ENCODE measurements around the gene KIF13A.

The KIF13A gene

DNA sequence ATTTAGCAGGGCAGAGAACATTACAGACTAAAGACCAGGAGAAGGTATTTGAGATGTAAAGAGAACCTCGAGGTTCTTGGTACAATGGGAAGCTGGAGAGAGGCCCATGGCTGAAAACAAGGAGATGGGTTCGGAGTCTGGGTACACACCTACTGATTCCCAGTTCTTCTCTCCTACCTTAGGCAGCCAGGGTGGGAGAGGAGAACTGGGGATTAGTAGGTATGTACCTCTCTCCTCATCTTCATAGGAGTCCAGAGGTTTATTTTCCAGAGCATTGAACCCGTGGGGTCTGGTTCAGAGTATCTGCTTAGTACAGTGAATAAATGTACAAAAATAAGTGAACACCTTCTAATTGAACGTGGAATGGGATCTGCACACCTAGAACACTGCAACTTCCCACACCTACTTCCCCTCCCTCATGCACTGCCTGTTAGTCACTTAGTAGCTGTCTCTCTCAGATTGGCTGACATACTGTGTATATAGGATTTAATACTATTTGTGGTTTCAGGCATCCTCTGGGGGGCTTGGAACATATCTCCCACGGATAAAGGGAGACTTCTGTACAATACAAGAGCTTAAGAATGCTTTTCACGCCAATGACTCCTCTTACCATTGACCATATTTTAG lies 257.2 kb downstream of the KIF13A start:
- no peak for DNase-seq (ENCODE audit: low read depth in 2 of 3, low spot score in 2 of 3)

DNA sequence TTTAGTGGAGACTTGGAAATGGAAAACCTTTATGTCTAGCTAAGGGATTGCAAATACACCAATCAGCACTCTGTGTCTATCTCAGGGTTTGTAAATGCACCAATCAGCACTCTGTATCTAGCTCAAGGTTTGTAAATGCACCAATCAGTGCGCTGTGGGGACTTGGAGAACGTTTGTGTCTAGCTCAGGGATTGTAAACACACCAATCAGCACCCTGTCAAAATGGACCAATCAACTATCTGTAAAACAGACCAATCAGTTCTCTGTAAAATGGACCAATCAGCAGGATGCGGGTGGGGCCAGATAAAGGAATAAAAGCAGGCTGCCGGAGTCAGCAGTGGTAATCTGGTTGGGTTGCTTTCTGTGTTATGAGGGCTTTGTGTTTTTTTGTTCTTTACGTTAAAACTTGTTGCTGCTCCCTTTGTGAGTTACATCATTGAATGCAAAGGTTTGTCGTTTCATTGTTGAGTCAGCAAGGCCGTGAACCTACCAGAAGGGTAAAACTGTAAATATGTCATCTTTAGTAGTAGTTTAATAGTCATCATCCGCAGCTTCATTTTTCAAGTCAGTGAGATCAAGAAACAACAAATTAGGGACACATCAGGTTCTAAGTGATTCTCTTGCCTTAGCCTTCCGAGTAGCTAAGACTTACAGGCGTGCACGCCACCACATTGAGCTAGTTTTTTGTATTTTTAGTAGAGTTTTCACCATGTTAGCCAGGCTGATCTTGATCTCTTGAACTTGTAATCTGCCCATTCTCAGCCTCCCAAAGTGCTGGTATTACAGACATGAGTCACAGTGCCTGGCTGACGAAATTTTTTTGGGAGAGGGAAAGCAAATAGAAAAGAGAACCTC lies 258.0 kb downstream of the KIF13A start:
- no peak for DNase-seq (ENCODE audit: low read depth in 2 of 3, low spot score in 2 of 3)

DNA sequence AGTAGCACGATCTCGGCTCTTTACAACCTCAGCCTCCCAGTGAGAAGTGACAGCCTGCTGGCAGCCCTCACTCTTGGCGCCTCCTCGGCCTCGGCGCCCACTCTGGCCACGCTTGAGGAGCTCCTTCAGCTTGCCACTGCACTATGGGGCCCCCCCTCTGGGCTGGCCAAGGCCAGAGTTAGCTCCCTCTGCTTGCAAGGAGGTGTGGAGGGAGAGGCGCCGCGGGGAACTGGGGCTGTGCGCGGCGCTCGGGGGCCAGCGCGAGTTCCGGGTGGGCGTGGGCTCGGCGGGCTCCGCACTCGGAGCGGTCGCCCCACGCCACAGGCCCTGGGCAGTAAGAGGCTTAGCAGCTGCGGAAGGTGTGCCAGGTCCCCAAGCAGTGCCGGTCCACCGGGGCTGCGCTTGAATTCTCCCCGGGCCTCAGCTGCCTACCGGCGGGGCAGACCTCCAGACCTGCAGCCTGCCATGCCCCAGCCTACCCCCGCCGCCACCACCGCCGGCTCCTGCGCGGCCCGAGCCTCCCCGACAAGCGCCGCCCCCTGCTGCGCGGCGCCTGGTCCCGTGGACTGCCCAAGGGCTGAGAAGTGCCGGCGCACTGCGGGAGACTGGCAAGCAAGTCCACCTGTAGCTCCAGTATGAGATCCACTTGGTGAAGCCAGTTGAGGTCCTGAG lies 258.7 kb downstream of the KIF13A start:
- DNase-seq (ENCODE audit: low read depth in 2 of 3, low spot score in 2 of 3), result no peak

DNA sequence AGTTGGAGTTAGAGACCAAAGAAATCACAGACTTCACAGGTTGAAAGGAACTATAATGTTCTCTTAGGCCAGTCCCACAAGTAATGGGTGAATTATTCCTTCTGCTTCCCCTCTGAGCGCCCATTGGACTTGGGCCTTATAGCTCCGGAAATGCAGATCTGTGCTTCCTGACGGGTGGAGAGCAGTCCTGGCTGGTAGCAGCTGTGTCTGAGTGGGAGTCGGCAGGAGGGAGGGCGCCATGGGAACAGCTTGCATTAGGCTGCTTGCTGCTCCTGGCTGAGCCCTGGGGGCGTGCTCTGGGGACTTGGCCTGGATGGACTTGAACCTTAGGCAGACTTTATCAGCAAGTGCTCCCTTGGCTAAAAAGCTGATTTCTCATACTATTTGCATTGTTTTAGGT lies 262.4 kb downstream of the KIF13A start:
- no peak for DNase-seq (ENCODE audit: low read depth in 2 of 3, low spot score in 2 of 3)

DNA sequence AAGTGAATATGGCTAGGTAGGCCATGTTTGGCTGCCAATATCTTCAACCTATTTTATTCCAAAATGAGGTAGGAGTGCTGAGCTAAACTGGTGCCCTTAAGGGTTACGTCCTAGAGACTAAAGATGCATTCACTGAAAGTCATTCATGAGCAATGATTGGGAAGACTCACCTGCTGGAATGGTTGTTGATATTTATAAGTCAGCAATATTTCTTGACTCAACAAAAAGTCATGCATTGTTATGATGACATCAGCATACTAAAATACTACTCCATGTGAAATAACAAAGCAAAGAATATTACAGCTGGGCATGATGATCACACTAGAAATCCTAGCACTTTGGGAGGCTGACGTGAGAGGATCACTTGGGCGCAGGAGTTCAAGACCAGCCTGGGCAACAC lies 263.1 kb downstream of the KIF13A start:
- DNase-seq (ENCODE audit: low read depth in 2 of 3, low spot score in 2 of 3), result no peak

DNA sequence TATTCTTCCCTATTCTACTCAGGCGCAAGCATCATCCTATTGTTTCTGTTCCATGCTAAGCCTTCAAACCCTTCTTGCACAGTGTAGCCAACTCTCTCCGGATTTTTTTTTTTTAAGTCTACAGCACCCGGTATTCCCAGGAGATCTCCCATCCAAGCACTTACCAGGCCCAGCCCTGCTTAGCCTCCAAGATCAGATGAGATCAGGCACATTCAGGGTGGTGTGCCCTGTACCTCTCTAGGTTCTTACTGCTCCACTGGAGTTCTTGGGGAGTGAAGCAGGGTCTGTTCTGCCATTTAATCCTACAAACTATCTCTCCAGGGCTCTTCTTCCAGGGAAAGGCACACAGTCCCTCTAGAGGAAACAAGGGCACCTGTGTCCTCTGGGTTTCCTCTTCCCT lies 265.8 kb downstream of the KIF13A start:
- DNase-seq (ENCODE audit: low read depth in 2 of 3, low spot score in 2 of 3), result no peak

DNA sequence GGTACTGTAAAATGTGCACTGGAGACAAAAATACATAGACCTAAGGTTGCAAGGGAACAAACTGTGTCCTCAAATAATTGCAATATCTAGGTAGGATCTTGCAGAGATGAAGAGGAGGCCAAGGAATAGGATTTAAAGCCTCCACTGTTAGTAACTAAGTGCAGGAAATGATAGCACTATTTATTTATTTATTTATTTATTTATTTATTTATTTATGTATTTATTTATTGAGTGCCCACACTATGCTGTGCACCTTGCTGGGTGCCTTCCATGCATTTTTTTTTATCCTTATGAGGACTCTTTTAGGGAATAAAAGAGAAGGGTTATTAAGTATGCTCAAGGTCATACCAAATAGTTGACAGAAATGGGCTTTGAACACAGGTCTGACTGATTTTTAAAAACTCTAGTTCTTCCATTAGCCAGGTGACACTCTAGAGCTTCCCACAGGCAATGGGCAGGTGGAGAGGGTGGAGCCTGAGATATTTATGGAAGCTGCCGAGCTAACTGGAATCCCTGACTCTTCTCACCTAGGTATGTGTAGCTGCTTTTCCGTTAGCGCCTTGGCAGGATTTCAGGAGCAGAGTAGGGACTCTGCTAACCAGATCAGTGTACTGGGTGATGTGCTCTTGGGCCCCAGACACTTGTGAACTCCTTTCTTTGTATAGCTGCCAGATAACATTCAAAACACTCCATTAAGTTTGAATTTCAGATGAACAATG lies 268.0 kb downstream of the KIF13A start:
- DNase-seq (ENCODE audit: low read depth in 2 of 3, low spot score in 2 of 3), result no peak

DNA sequence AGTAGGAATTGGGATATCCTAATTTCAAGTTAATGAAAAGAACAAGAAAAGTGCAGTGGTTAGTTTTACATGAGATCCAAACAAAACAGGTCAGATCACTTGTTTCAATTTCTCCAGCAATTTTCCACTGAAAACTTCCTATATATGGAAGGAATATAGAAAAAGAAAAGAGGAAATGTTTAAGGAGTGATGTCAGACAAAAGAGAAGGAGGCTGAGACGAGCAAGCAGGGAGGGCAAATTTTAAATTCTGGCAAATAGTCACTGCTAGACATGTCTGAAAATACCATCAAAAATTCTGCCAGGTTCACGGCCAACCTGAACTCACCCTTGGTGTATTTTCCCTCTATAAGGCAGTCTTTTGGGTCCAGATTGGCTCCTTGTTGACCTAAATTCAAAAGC lies 271.2 kb downstream of the KIF13A start:
- DNase-seq (ENCODE audit: low read depth in 2 of 3, low spot score in 2 of 3), result no peak

DNA sequence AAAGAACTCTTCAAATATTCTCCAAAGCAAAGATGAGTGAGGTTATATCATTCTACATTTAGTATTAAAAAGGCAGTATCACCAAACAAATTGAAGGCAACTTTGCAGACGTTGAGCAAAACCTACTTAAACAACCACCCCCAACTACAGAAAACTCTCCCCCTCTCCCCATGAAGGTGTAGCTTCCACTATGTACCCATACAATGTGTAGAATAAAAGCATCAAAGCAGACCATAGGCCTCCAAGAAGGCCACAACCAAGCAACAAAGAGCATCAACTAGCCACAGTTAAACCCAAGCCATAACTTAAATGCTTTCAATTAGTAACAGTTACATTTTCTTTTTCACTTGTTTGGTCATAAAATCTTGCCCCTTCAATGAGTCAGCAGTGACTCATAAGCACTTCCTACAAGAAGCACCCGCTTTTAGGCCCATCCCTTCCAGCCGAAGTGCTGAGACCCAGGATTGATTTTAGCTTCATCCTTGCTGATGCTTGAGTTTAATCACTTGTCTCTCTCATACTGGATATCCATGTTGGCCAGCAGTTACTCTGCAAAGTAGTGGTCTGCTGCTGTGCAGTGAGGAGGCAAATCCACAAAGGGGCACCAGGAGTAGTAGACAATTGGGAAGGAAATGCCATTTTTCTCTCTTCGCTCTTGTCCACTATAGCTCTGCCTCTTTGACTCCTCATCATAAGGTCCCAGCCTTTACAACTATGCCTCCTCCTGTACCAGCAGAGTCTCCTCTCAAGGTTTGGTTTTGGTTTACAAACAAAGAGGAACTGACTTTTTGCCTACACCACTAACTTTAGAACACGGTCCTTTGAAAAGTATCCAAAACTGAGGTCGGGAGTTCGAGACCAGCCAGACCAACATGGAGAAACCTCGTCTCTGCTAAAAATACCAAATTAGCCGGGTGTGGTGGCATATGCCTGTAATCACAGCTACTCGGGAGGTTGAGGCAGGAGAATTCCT lies 272.3 kb downstream of the KIF13A start:
- DNase-seq (ENCODE audit: low read depth in 2 of 3, low spot score in 2 of 3), result no peak

DNA sequence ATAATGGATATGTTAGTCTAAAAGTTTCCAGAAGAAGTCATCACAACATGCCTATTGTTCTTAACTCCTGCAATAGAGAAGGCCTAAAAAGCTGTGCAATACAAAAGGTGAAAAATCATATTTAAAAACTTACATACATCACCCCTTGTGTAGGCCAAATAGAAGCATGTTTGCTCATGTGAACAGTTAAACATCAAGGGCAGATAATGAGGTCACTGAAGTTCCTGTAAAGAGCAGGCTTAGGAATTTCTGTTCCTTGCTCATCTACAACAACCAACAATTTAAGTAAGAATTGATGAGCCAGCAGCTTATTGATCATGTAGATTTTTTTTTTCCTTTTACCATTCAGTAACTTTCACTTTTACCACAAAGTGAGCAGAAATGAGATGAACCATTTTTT lies 273.3 kb downstream of the KIF13A start:
- no peak for DNase-seq (ENCODE audit: low read depth in 2 of 3, low spot score in 2 of 3)

DNA sequence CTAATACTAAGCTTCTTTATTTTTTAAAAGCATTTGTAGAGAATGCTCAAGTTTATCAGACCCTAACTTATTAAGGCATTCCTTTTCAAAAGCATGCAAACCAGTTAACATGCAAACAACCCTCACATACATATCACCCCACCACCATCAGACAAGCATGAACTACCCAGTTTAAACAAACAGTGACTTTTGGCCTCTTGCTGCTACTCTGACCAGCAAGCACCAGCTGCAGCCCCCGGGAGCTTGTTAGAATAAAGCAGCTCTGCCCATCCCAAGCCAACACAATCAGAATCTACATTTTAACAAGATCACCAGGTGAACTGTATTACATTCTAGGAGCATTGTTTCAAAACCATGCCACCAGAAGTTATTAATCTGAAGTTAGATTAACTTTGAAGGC lies 274.9 kb downstream of the KIF13A start:
- DNase-seq (ENCODE audit: low read depth in 2 of 3, low spot score in 2 of 3), result no peak

DNA sequence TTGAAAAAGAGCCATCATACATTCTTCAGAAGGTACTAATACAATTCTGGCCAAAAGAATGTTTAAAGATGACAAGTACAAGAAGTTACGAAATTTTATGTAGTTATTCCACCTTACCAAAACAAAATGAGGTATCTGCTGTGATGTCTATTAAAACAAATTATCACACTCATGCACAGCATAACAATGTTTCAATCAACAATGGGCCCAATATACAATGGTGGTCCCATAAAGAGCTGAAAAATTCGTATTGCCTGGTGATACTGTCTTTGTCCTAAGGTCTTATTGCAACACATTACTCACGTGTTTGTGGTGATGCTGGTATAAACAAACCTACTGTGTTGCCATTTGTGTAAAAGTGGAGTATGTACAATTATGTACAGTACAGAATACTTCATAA lies 277.1 kb downstream of the KIF13A start:
- no peak for DNase-seq (ENCODE audit: low read depth in 2 of 3, low spot score in 2 of 3)

DNA sequence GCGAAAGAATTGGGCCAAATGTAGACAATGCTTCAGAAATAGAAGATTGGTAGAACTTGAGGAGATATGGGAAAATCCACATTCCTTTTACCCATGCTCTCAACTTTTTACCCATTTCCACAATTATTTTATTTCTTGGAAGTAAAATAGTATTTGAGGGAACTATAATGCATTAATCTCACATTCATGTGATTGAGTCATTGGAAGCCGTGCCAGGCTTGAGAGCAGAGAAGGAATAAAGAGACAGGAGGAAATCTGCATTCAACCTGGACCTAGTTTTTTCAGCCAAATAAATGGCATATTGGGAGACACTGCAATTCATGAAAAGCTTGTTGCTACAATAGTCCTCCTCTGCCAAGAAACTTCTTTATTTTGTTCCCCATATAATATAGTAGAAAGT lies 278.0 kb downstream of the KIF13A start:
- DNase-seq (ENCODE audit: low read depth in 2 of 3, low spot score in 2 of 3), result no peak

Measured in activated CD8-positive, alpha-beta memory T cell treated with anti-CD3 and anti-CD28 coated beads for 48 hours (primary cell).